Measurements from ENCODE around the gene PLAA.

PLAA gene

DNA sequence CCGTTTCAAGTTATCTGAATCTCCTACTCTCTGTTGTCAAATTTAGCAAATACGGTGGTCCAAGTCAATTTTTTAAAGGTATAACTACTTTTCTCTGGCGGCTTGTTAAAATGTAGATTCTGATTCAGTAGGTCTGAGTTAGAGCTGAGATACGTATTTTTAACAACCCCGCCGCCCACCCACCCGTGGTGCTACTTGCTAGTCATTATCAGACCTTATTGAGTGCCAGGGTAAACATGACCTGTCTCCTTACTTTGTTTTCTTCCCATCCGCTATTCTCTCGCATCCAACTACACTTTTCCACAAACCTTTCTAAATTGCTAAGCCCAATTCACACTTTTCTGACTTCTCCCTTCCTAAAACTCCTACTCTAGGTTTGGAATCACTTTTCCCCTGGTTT lies 694 bp upstream of the PLAA start:
- TF ChIP-seq, protein P1, sequence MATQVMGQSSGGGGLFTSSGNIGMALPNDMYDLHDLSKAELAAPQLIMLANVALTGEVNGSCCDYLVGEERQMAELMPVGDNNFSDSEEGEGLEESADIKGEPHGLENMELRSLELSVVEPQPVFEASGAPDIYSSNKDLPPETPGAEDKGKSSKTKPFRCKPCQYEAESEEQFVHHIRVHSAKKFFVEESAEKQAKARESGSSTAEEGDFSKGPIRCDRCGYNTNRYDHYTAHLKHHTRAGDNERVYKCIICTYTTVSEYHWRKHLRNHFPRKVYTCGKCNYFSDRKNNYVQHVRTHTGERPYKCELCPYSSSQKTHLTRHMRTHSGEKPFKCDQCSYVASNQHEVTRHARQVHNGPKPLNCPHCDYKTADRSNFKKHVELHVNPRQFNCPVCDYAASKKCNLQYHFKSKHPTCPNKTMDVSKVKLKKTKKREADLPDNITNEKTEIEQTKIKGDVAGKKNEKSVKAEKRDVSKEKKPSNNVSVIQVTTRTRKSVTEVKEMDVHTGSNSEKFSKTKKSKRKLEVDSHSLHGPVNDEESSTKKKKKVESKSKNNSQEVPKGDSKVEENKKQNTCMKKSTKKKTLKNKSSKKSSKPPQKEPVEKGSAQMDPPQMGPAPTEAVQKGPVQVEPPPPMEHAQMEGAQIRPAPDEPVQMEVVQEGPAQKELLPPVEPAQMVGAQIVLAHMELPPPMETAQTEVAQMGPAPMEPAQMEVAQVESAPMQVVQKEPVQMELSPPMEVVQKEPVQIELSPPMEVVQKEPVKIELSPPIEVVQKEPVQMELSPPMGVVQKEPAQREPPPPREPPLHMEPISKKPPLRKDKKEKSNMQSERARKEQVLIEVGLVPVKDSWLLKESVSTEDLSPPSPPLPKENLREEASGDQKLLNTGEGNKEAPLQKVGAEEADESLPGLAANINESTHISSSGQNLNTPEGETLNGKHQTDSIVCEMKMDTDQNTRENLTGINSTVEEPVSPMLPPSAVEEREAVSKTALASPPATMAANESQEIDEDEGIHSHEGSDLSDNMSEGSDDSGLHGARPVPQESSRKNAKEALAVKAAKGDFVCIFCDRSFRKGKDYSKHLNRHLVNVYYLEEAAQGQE (IDR thresholded peaks at IDR 0.05; ENCODE audit: insufficient read depth in 1 of 2, low read depth in 2 of 2, low read length in 2 of 2), result no peak
- TF ChIP-seq FOXP2 (optimal IDR thresholded peaks at IDR 0.05; ENCODE audit: borderline replicate concordance, extremely low read depth, extremely low read length, insufficient read depth) (no peak), POLR2AphosphoS5 (IDR thresholded peaks at IDR 0.05; ENCODE audit: low read depth, low read length) (no peak), SIN3A (IDR thresholded peaks at IDR 0.05; ENCODE audit: borderline replicate concordance, insufficient read depth, low read length) (no peak), TAF1 (IDR thresholded peaks at IDR 0.05; ENCODE audit: borderline replicate concordance, insufficient read depth, low read length) (no peak)

DNA sequence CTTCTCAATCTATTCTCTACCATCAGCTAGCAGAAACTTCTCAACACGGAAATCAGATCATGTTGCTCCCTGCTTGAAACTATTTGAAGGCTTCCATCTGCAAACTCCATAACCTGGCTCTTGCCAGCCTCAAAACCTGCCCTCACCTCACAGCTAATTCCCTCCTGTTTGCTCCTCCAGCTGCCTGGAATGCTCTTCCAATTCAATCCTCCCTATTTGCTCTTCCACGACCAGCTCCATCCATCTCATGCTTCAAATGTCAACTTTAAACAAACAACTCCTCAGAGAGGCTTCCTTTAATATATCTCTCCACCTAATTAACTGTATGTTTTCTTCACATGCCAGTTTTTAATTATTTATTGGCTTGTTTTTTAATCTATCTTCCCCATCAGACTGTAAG lies 1.5 kb downstream of the PLAA start:
- TF ChIP-seq SIN3A (IDR thresholded peaks at IDR 0.05; ENCODE audit: borderline replicate concordance, insufficient read depth, low read length) (no peak), TAF1 (IDR thresholded peaks at IDR 0.05; ENCODE audit: borderline replicate concordance, insufficient read depth, low read length) (no peak)
- TF ChIP-seq, protein P1 (IDR thresholded peaks at IDR 0.05; ENCODE audit: insufficient read depth in 1 of 2, low read depth in 2 of 2, low read length in 2 of 2), result no peak

DNA sequence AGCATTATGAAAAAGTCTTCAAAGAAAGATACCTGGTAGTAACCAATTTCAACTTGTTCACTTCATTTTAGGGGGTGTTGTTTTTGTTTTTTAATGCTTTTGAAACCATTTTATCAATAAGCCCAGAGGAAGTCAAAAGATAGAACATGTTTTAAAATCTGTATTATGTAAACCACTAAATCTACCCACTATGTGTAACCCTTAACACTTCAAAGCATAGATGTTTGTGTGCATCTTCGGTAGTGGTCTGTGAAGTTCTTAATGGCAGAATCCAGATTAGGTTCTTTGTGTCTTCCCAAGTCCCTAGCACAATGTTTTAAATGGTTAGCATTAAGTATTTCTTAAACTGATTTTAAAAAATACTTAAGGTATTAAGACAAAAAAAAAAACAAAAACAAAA lies 6.3 kb downstream of the PLAA start:
- TF ChIP-seq, protein P1 (IDR thresholded peaks at IDR 0.05; ENCODE audit: insufficient read depth in 1 of 2, low read depth in 2 of 2, low read length in 2 of 2), result no peak
- TF ChIP-seq SIN3A (IDR thresholded peaks at IDR 0.05; ENCODE audit: borderline replicate concordance, insufficient read depth, low read length), result no peak
- no peak for TF ChIP-seq TAF1 (IDR thresholded peaks at IDR 0.05; ENCODE audit: borderline replicate concordance, insufficient read depth, low read length)
- TF ChIP-seq POLR2AphosphoS5 (IDR thresholded peaks at IDR 0.05; ENCODE audit: low read depth, low read length), result no peak
- no peak for TF ChIP-seq FOXP2 (optimal IDR thresholded peaks at IDR 0.05; ENCODE audit: borderline replicate concordance, extremely low read depth, extremely low read length, insufficient read depth)

DNA sequence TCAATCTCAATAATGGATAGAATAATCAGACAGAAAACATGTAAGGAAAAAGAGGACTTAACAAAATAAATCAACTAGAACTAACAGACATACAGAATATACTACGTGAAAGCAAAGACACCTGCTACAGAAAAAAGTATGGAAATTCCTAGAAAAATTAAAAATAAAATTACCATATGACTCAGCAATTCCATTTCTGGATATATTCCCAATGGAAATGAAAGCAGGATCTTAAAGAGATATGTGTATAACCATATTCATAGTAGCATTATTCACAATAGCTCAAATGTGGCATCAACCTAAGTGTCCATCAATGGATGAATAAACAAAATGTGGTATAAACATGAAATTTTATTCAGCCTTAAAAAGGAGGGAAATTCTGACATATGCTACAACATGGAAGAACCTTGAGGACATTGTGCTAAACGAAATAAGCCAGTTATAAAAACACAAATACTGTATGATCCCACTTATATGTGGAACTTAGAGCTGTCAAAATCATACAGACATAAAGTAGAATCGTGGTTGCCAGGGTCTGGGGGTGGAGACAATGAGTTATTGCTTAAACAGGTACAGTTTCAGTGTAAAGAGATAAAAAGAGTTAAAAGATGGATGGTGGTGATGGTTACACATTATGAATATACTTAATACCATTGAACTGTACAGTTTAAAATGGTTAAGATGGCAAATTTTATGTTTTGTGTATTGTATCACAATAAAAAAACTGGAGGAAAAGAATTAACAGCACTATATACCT lies 6.9 kb downstream of the PLAA start:
- TF ChIP-seq POLR2AphosphoS5 (IDR thresholded peaks at IDR 0.05; ENCODE audit: low read depth, low read length) (no peak), SIN3A (IDR thresholded peaks at IDR 0.05; ENCODE audit: borderline replicate concordance, insufficient read depth, low read length) (no peak), TAF1 (IDR thresholded peaks at IDR 0.05; ENCODE audit: borderline replicate concordance, insufficient read depth, low read length) (no peak), FOXP2 (optimal IDR thresholded peaks at IDR 0.05; ENCODE audit: borderline replicate concordance, extremely low read depth, extremely low read length, insufficient read depth) (no peak)
- TF ChIP-seq, protein P1 (IDR thresholded peaks at IDR 0.05; ENCODE audit: insufficient read depth in 1 of 2, low read depth in 2 of 2, low read length in 2 of 2), result no peak

All from PFSK-1 (cell line).